Transverse colon (tissue), 4 donors: ENCODE data around the gene ARMC5. TPM values are rescaled to one million over a fixed set of nuclear protein-coding genes. Genes with fewer than 3 reads are reported as not detected.

ENCODE experiments used
- DNase-seq: peaks from one replicate; pipeline ENCODE4 v3.0.0-alpha.2; 2019
- H3K27ac ChIP-seq, 4 donors: fragments of 200-600 bp; sonication (generic); 2 replicates each; pipeline ENCODE4 v1.5.1; 2016 to 2018; ENCODE audit warnings: inconsistent platforms in 4 of 4
- H3K27me3 ChIP-seq: fragments of 200-600 bp; sonication (generic); 2 replicates; pipeline ENCODE4 v1.5.1; 2017; ENCODE audit warnings: inconsistent platforms
- H3K36me3 ChIP-seq, 4 donors: fragments of 200-600 bp; sonication (generic); 2 replicates each; pipeline ENCODE4 v1.5.1; 2017 to 2019; ENCODE audit warnings: inconsistent platforms in 4 of 4
- H3K4me1 ChIP-seq, 4 donors: fragments of 200-600 bp; sonication (generic); 2 replicates each; pipeline ENCODE4 v1.5.1; 2017 to 2020; ENCODE audit warnings: inconsistent platforms in 4 of 4
- H3K4me3 ChIP-seq, 4 donors: fragments of 200-600 bp; sonication (generic); 1 replicate in 1 of 4; 2 replicates in 3 of 4; pipeline versions ENCODE4 v1.5.1 to v1.6.1; 2017 to 2019; ENCODE audit warnings: inconsistent platforms in 4 of 4
- H3K9me3 ChIP-seq, 2 donors: fragments of 200-600 bp; sonication (generic); 2 replicates each; pipeline ENCODE4 v1.5.1; 2017 to 2019; ENCODE audit warnings: inconsistent platforms in 2 of 2
- EP300 ChIP-seq: sonication (generic); formaldehyde crosslinking; IDR thresholded peaks from one replicate; pipeline ENCODE4 v1.6.1; 2017; ENCODE audit warnings: antibody characterized with exemption, low read depth
- POLR2A ChIP-seq: fragments of 450-650 bp; IDR thresholded peaks from one replicate; pipeline ENCODE4 v1.6.1; 2016; ENCODE audit warnings: antibody characterized with exemption, mild to moderate bottlenecking, moderate library complexity
- POLR2AphosphoS5 ChIP-seq, 3 donors: sonication (generic); formaldehyde crosslinking; IDR thresholded peaks; one replicate each; pipeline ENCODE4 v1.6.1; 2016; ENCODE audit warnings: antibody characterized with exemption in 3 of 3
- WGBS, 2 donors: methylation state at CpG; one replicate each; pipeline ENCODE4 v1.1.5; 2018; ENCODE audit warnings: low coverage in 1 of 2; 5-methylcytosine and 5-hydroxymethylcytosine counted together
- in situ Hi-C, 4 donors: fragments of 200-750 bp; cut with MboI; loops; one replicate each; pipeline versions ENCODE4 v1.15.0 to v1.15.1; 2017; ENCODE audit warnings: low sequenced_read_pairs in 3 of 4, low pct_ligation_motif_present in 1 of 4, low pct_unique_long_range_greater_than_20kb in 1 of 4
- intact Hi-C: fragments of 100-400 bp; cut with DNase I; formaldehyde crosslinking; loops from one replicate; pipeline ENCODE4 v1.15.1; 2023; ENCODE audit warnings: low total_unique reads
- total RNA-seq, 4 donors: library from RNA; depleted of rRNA; stranded (reverse); fragments of >200 nt; gene quantifications; one replicate each; pipeline ENCODE4 v1.1.0, GENCODE V29; 2016
- TF ChIP-seq, protein P1 (sequence below), 5 experiments: fragments of 200-600 bp in 3 of 5; fragments of 450-650 bp in 2 of 5; sonication (generic) in 3 of 5; IDR thresholded peaks; 1 replicate in 2 of 5; 2 replicates in 3 of 5; pipeline ENCODE4 v1.5.1; 2016 to 2017; ENCODE audit warnings: antibody characterized with exemption in 5 of 5, inconsistent platforms in 3 of 5, mild to moderate bottlenecking in 2 of 5, moderate library complexity in 1 of 5

ARMC5 gene
- total RNA-seq, 4 donors from 2014 or later, result 3.2 to 17.6 (median 8.4) TPM

DNA sequence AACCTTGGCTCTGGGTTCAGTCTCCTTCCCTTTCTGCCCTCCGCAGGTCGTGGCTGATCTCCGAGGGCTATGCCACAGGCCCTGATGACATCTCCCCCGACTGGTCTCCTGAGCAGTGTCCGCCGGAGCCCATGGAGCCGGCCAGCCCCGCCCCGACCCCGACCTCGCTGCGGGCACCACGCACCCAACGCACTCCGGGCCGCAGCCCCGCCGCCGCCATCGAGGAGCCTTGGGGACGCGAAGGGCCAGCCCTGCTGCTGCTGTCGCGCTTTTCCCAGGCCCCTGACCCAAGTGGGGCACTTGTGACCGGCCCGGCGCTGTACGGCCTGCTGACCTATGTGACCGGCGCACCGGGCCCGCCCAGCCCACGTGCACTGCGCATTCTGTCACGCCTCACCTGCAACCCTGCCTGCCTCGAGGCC is 5.1 kb downstream of the ARMC5 start:
- TF ChIP-seq, protein P1, sequence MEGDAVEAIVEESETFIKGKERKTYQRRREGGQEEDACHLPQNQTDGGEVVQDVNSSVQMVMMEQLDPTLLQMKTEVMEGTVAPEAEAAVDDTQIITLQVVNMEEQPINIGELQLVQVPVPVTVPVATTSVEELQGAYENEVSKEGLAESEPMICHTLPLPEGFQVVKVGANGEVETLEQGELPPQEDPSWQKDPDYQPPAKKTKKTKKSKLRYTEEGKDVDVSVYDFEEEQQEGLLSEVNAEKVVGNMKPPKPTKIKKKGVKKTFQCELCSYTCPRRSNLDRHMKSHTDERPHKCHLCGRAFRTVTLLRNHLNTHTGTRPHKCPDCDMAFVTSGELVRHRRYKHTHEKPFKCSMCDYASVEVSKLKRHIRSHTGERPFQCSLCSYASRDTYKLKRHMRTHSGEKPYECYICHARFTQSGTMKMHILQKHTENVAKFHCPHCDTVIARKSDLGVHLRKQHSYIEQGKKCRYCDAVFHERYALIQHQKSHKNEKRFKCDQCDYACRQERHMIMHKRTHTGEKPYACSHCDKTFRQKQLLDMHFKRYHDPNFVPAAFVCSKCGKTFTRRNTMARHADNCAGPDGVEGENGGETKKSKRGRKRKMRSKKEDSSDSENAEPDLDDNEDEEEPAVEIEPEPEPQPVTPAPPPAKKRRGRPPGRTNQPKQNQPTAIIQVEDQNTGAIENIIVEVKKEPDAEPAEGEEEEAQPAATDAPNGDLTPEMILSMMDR (IDR thresholded peaks at IDR 0.05), result no peak
- TF ChIP-seq POLR2A, result no peak
- TF ChIP-seq EP300, result no peak
- no peak for TF ChIP-seq POLR2AphosphoS5 (IDR thresholded peaks at IDR 0.05)
- Histone ChIP-seq H3K9me3 (no peaks in the 10 kb centered on the region), H3K4me3 (no peak overlapping the region), H3K27ac (no peak overlapping the region), H3K27me3 (no peaks in the 10 kb centered on the region), H3K4me1 (peaks cover 6 to 9% (median 8%) of the 10 kb centered on the region in 4 donors), H3K36me3 (peaks cover 0 to 10% (median 2%) of the 10 kb centered on the region in 4 donors)
- DNase-seq, result no peak
- WGBS, 2 donors, result 95 to 100% methylated on average over 8 to 36 of the region's 36 CpGs
- in situ Hi-C loops, result loop anchor here in 2 of 4 donors (25.0 kb wide), 2 partner anchors 423 to 477 kb away; partner anchors contain the start of gene HSD3B7 (in 1 of the 2)
- intact Hi-C loops, result no loop called here

DNA sequence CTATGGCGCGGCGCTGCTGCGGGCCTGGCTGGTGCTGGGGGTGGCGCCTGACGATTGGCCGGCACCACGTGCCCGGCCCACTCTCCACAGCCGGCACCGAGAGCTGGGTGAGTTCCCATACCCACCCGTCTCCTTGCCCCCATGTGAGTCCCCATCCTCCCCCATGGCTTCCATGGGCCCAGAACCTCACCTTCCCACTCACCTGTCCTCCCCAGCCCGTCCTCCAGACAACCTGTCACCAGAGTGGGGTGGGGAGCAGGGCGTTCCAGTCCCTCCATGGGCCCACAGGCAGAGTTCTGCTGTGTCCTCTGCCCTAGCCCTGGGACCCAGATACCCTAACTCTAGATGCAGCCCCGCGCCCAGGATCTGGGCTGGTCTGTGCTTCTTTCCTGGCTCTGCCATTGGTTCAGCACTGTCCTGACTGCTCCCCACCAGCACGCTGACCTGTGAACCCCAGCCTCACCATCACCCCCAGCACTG is 5.5 kb downstream of the ARMC5 start:
- Histone ChIP-seq H3K27ac (no peak overlapping the region), H3K4me3 (no peak overlapping the region), H3K27me3 (no peaks in the 10 kb centered on the region), H3K9me3 (no peaks in the 10 kb centered on the region), H3K36me3 (peaks cover 0 to 10% (median 2%) of the 10 kb centered on the region in 4 donors), H3K4me1 (peaks cover 6 to 9% (median 8%) of the 10 kb centered on the region in 4 donors)
- DNase-seq, result no peak
- in situ Hi-C loops, result loop anchor here in 2 of 4 donors (25.0 kb wide), 2 partner anchors 422 to 478 kb away; partner anchors contain the start of gene HSD3B7 (in 1 of the 2)
- intact Hi-C loops, result no loop called here
- TF ChIP-seq, protein P1 (IDR thresholded peaks at IDR 0.05), result no peak
- no peak for TF ChIP-seq EP300
- WGBS, 2 donors, result 95% methylated on average over 17 of the region's 17 CpGs; no CpG with 5 or more reads in 1 of the 2 donors

DNA sequence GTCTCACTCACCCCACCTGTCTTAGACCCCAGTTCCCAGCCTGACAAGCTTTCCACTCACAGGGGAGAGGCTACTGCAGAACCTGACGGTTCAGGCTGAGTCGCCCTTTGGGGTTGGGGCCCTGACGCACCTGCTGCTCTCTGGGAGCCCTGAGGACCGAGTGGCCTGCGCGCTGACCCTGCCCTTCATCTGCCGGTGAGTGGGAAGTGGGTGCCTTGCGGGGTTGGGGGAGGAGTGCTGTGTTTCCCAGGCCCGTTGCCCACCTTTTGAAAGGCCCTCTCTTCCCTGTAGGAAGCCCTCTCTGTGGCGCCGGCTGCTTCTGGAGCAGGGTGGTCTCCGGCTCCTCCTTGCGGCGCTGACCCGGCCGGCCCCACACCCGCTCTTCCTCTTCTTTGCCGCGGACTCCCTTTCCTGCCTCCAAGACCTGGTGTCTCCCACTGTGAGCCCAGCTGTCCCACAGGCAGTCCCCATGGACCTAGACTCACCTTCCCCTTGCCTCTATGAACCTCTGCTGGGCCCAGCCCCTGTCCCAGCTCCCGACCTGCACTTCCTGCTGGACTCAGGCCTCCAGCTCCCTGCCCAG is 6.6 kb downstream of the ARMC5 start:
- Histone ChIP-seq H3K36me3 (peaks cover 0 to 10% (median 2%) of the 10 kb centered on the region in 4 donors), H3K4me3 (no peak overlapping the region), H3K4me1 (peaks cover under 1 to 5% (median 2%) of the 10 kb centered on the region in 4 donors), H3K27me3 (no peaks in the 10 kb centered on the region), H3K27ac (no peak overlapping the region), H3K9me3 (no peaks in the 10 kb centered on the region)
- TF ChIP-seq, protein P1 (IDR thresholded peaks at IDR 0.05), result no peak
- no peak for TF ChIP-seq EP300
- TF ChIP-seq POLR2AphosphoS5 (IDR thresholded peaks at IDR 0.05), result no peak
- no peak for TF ChIP-seq POLR2A
- WGBS, 2 donors, result 96 to 97% methylated on average over 4 to 20 of the region's 20 CpGs
- DNase-seq, result no peak
- in situ Hi-C loops, result loop anchor here in 2 of 4 donors (25.0 kb wide), 2 partner anchors 421 to 479 kb away; partner anchors contain the start of gene HSD3B7 (in 1 of the 2)
- intact Hi-C loops, result no loop called here

DNA sequence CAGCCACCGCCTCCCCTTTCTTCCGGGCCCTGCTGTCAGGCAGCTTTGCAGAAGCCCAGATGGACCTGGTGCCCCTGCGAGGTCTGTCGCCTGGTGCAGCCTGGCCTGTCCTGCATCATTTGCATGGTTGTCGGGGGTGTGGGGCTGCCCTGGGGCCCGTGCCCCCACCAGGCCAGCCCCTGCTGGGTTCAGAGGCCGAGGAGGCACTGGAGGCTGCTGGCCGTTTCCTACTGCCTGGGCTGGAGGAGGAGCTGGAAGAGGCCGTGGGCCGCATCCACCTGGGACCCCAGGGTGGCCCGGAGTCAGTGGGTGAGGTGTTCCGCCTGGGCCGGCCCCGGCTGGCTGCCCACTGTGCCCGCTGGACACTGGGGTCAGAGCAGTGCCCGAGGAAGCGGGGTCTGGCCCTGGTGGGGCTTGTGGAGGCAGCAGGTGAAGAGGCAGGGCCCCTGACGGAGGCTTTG is 7.1 kb downstream of the ARMC5 start:
- in situ Hi-C loops, result loop anchor here in 2 of 4 donors (25.0 kb wide), 2 partner anchors 421 to 479 kb away; partner anchors contain the start of gene HSD3B7 (in 1 of the 2)

More for the DNA sequence above, 7.1 kb downstream of the ARMC5 start:
- no peak for DNase-seq
- Histone ChIP-seq H3K27me3 (no peaks in the 10 kb centered on the region), H3K9me3 (no peaks in the 10 kb centered on the region), H3K36me3 (peaks cover 0 to 10% (median 2%) of the 10 kb centered on the region in 4 donors), H3K4me3 (no peak overlapping the region), H3K27ac (no peak overlapping the region), H3K4me1 (peaks cover 3 to 10% (median 7%) of the 10 kb centered on the region in 4 donors)
- 95 to 100% methylated on average over 1 to 16 of the region's 18 CpGs for WGBS, 2 donors
- TF ChIP-seq EP300 (no peak), POLR2A (no peak), POLR2AphosphoS5 (IDR thresholded peaks at IDR 0.05) (no peak)
- TF ChIP-seq, protein P1 (IDR thresholded peaks at IDR 0.05), result no peak
- intact Hi-C loops, result no loop called here
